ENCODE results near the gene CFAP74.

DNA sequence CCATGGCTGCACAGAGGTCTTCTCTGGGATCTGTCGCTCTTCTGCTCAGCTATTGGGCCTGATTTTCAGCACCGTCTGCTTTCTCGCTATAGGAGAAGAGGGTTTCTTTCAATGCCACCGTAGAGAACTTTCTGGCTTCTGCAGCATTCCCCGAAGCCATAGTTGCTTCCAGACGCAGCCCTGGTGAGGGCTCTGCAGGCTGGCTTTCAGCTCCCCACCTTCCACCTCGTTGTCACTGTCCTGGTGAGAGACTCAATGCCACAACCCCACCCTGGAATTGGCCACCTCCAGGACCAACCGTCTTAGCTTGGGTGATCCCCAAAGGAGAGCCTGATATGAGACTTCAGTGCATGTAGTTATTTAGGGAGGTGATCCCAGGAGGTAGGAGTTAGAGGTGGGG is 34.6 kb upstream of the CFAP74 start:
- TF ChIP-seq, protein P1, sequence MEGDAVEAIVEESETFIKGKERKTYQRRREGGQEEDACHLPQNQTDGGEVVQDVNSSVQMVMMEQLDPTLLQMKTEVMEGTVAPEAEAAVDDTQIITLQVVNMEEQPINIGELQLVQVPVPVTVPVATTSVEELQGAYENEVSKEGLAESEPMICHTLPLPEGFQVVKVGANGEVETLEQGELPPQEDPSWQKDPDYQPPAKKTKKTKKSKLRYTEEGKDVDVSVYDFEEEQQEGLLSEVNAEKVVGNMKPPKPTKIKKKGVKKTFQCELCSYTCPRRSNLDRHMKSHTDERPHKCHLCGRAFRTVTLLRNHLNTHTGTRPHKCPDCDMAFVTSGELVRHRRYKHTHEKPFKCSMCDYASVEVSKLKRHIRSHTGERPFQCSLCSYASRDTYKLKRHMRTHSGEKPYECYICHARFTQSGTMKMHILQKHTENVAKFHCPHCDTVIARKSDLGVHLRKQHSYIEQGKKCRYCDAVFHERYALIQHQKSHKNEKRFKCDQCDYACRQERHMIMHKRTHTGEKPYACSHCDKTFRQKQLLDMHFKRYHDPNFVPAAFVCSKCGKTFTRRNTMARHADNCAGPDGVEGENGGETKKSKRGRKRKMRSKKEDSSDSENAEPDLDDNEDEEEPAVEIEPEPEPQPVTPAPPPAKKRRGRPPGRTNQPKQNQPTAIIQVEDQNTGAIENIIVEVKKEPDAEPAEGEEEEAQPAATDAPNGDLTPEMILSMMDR (IDR thresholded peaks at IDR 0.05) = no peak
- no peak for TF ChIP-seq EP300 (IDR thresholded peaks at IDR 0.05; ENCODE audit: low read depth)
- TF ChIP-seq POLR2AphosphoS5 (IDR thresholded peaks at IDR 0.05) = no peak
- TF ChIP-seq POLR2A (IDR thresholded peaks at IDR 0.05) = no peak

Measured in transverse colon (tissue), 4 donors.